SH-SY5Y (cell line): ENCODE results near the gene HLCS.

ENCODE experiments used
- GATA2 ChIP-seq: IDR thresholded peaks from 2 replicates; pipeline ENCODE4 v1.6.1; 2011; ENCODE audit warnings: mild to moderate bottlenecking, low read depth, low read length
- GATA3 ChIP-seq: IDR thresholded peaks from 2 replicates; pipeline ENCODE4 v1.6.1; 2011; ENCODE audit warnings: low read depth, mild to moderate bottlenecking, low read length, moderate library complexity

GRCh38 chr21:36999131-36999898 lies 32.8 kb upstream of the HLCS start:
- no peak for TF ChIP-seq GATA2
- no peak for TF ChIP-seq GATA3
